H1 (cell line): ENCODE data around the gene PCDHA10. TPM values are rescaled to one million over a fixed set of nuclear protein-coding genes. Genes with fewer than 3 reads are reported as not detected.

Experiments used
- CTCF ChIA-PET: fragments of 300-600 bp; sonication (Branson Sonifier 250); formaldehyde crosslinking; loops from one replicate; lab custom pipeline; 2021; ENCODE audit not compliant: partially characterized antibody; lab: Charles Lee
- POLR2A ChIA-PET: fragments of 300-600 bp; sonication (Branson Sonifier 250); formaldehyde crosslinking; loops from one replicate; lab custom pipeline; 2021; ENCODE audit warnings: inconsistent platforms; ENCODE audit not compliant: partially characterized antibody; lab: Charles Lee
- DNase-seq, 2 experiments: peaks; one replicate each; pipeline versions ENCODE4 v3.0.0 to v3.0.0-alpha.2; 2010 to 2022; ENCODE audit warnings: low spot score in 2 of 2, low read depth in 1 of 2, mixed read lengths in 1 of 2
- FAIRE-seq: peaks from 2 replicates; lab custom pipeline; 2011; peaks lifted over from hg19 to GRCh38; lab: Jason Lieb, UNC
- H2AFZ ChIP-seq: 2 replicates; pipeline ENCODE4 v1.8.1; 2012; ENCODE audit warnings: low read length, inconsistent platforms
- H2AK5ac ChIP-seq: 2 replicates; pipeline ENCODE4 v1.6.1; 2013; ENCODE audit warnings: low read depth, low read length
- H2BK120ac ChIP-seq: replicated peaks from 2 replicates; pipeline ENCODE3; 2013; ENCODE audit warnings: low read depth, low read length, inconsistent platforms
- H2BK12ac ChIP-seq: 2 replicates; pipeline ENCODE4 v1.6.1; 2013; ENCODE audit warnings: low read depth, low read length
- H2BK15ac ChIP-seq: 2 replicates; pipeline ENCODE4 v1.6.1; 2013; ENCODE audit warnings: low read length
- H2BK20ac ChIP-seq: 2 replicates; pipeline ENCODE4 v1.6.1; 2013; ENCODE audit warnings: low read length
- H2BK5ac ChIP-seq: 2 replicates; pipeline ENCODE4 v1.6.1; 2013; ENCODE audit warnings: low read depth, low read length
- H3K14ac ChIP-seq: 2 replicates; pipeline ENCODE4 v1.6.1; 2013; ENCODE audit warnings: inconsistent platforms; ENCODE audit not compliant: insufficient read length
- H3K18ac ChIP-seq: 2 replicates; pipeline ENCODE4 v1.6.1; 2013; ENCODE audit warnings: low read length; ENCODE audit errors: extremely low read depth
- H3K23ac ChIP-seq: 2 replicates; pipeline ENCODE4 v1.6.1; 2013; ENCODE audit warnings: inconsistent platforms; ENCODE audit not compliant: insufficient read length
- H3K23me2 ChIP-seq: 2 replicates; pipeline ENCODE4 v1.6.1; 2013; ENCODE audit warnings: low read depth, low read length
- H3K27ac ChIP-seq: 2 replicates; pipeline ENCODE4 v1.6.1; 2011; ENCODE audit warnings: low read depth, low read length, inconsistent platforms
- H3K27me3 ChIP-seq, 4 experiments: replicated peaks in 1 of 4; 1 replicate in 1 of 4; 2 replicates in 3 of 4; pipeline versions ENCODE4 v1.6.1 to v1.8.1; 2011 to 2013; ENCODE audit warnings: low read length in 3 of 4, mild to moderate bottlenecking in 3 of 4, inconsistent platforms in 2 of 4, mixed read lengths in 2 of 4, moderate library complexity in 1 of 4; ENCODE audit not compliant: control insufficient read depth in 3 of 4, insufficient read depth in 3 of 4; ENCODE audit errors: extremely low read depth in 1 of 4
- H3K36me3 ChIP-seq, 4 experiments: 2 replicates each; pipeline versions ENCODE4 v1.6.1 to v1.8.1; 2011 to 2013; ENCODE audit warnings: mild to moderate bottlenecking in 4 of 4, low read length in 3 of 4, moderate library complexity in 2 of 4, control low read depth in 1 of 4, inconsistent platforms in 1 of 4; ENCODE audit not compliant: insufficient read depth in 4 of 4, control insufficient read depth in 2 of 4
- H3K4ac ChIP-seq: replicated peaks from 2 replicates; pipeline ENCODE3; 2013; ENCODE audit warnings: low read length, low read depth, mixed read lengths, inconsistent platforms; ENCODE audit not compliant: insufficient read length
- H3K4me1 ChIP-seq, 4 experiments: replicated peaks in 1 of 4; 1 replicate in 1 of 4; 2 replicates in 3 of 4; pipeline versions ENCODE4 v1.6.1 to v1.8.1; 2011 to 2013; ENCODE audit warnings: low read length in 3 of 4, inconsistent platforms in 2 of 4, mixed read lengths in 1 of 4; ENCODE audit not compliant: insufficient read depth in 4 of 4, control insufficient read depth in 3 of 4
- H3K4me2 ChIP-seq, 2 experiments: 2 replicates each; pipeline versions ENCODE4 v1.6.1 to v1.8.1; 2011 to 2013; ENCODE audit warnings: low read depth in 2 of 2, low read length in 2 of 2, control low read depth in 1 of 2, inconsistent platforms in 1 of 2, mild to moderate bottlenecking in 1 of 2; ENCODE audit not compliant: insufficient read depth in 1 of 2
- H3K4me3 ChIP-seq, 4 experiments: fragments of 200-600, 300-600 bp in 1 of 4; sonication (generic), shearing (Covaris generic), sonication (Bioruptor Twin) in 1 of 4; 2 replicates each; pipeline versions ENCODE4 v1.5.1 to v1.8.1; 2011 to 2016; ENCODE audit warnings: low read length in 4 of 4, low read depth in 3 of 4, control low read depth in 2 of 4, inconsistent platforms in 2 of 4, mild to moderate bottlenecking in 2 of 4, mixed read lengths in 1 of 4, moderate library complexity in 1 of 4; ENCODE audit not compliant: insufficient read depth in 2 of 4; ENCODE audit errors: extremely low read depth in 1 of 4
- H3K56ac ChIP-seq: replicated peaks from 2 replicates; pipeline ENCODE3; 2013; ENCODE audit warnings: low read depth, mild to moderate bottlenecking, mixed read lengths, low read length, inconsistent platforms; ENCODE audit not compliant: insufficient read length
- H3K79me1 ChIP-seq: 2 replicates; pipeline ENCODE4 v1.6.1; 2013; ENCODE audit warnings: low read depth, low read length, control low read depth
- H3K79me2 ChIP-seq, 2 experiments: 2 replicates each; pipeline versions ENCODE4 v1.6.1 to v1.8.1; 2012 to 2013; ENCODE audit warnings: low read length in 2 of 2, mild to moderate bottlenecking in 2 of 2, inconsistent platforms in 1 of 2; ENCODE audit not compliant: insufficient read depth in 2 of 2, control insufficient read depth in 1 of 2
- H3K9ac ChIP-seq, 4 experiments: replicated peaks in 1 of 4; 1 replicate in 1 of 4; 2 replicates in 3 of 4; pipeline versions ENCODE4 v1.6.1 to v1.8.1; 2011 to 2013; ENCODE audit warnings: low read depth in 3 of 4, low read length in 3 of 4, control low read depth in 2 of 4, mild to moderate bottlenecking in 2 of 4, moderate library complexity in 2 of 4, inconsistent platforms in 1 of 4; ENCODE audit errors: extremely low read depth in 1 of 4
- H3K9me3 ChIP-seq, 2 experiments: 2 replicates each; pipeline versions ENCODE4 v1.6.1 to v1.8.1; 2012 to 2013; ENCODE audit warnings: mild to moderate bottlenecking in 2 of 2, moderate library complexity in 2 of 2, control low read depth in 1 of 2, inconsistent platforms in 1 of 2, low read depth in 1 of 2, low read length in 1 of 2, mixed read lengths in 1 of 2; ENCODE audit not compliant: insufficient read depth in 2 of 2
- H4K20me1 ChIP-seq, 2 experiments: replicated peaks in 1 of 2; 2 replicates each; pipeline versions ENCODE3 to v1.8.1; 2011 to 2013; ENCODE audit warnings: inconsistent platforms in 2 of 2, low read length in 2 of 2, mild to moderate bottlenecking in 1 of 2; ENCODE audit not compliant: insufficient read depth in 2 of 2, control insufficient read depth in 1 of 2
- H4K5ac ChIP-seq: 2 replicates; pipeline ENCODE4 v1.6.1; 2013; ENCODE audit warnings: low read length, low read depth, mixed read lengths, inconsistent platforms; ENCODE audit not compliant: insufficient read length
- H4K8ac ChIP-seq: 2 replicates; pipeline ENCODE4 v1.8.0; 2013; ENCODE audit warnings: mild to moderate bottlenecking, moderate library complexity, low read length, inconsistent platforms; ENCODE audit not compliant: insufficient read depth; ENCODE audit errors: extremely low read depth
- H4K91ac ChIP-seq: replicated peaks from 2 replicates; pipeline ENCODE3; 2013; ENCODE audit warnings: low read length, mixed read lengths, inconsistent platforms; ENCODE audit not compliant: insufficient read length
- BACH1 ChIP-seq: IDR thresholded peaks from 2 replicates; pipeline ENCODE4 v1.6.1; 2012; ENCODE audit warnings: low read length, improper control_type of control experiment
- CBX5 ChIP-seq: fragments of 300-800, 300-1000 bp; sonication (generic); IDR thresholded peaks from 2 replicates; pipeline ENCODE4 v1.7.1; 2016; ENCODE audit warnings: antibody characterized with exemption, low read length, low read depth
- CTCF ChIP-seq, 3 experiments: IDR thresholded peaks; 1 replicate in 2 of 3; 2 replicates in 1 of 3; pipeline versions ENCODE4 v1.5.1 to v1.6.1; 2011; ENCODE audit warnings: low read length in 3 of 3, mild to moderate bottlenecking in 3 of 3, inconsistent platforms in 2 of 3, low read depth in 1 of 3, moderate library complexity in 1 of 3; ENCODE audit not compliant: insufficient read depth in 1 of 3; ENCODE audit errors: control extremely low read depth in 1 of 3
- RBBP5 ChIP-seq: IDR thresholded peaks from 2 replicates; pipeline ENCODE4 v1.7.1; 2012; ENCODE audit warnings: low read depth, mild to moderate bottlenecking, inconsistent platforms, low read length, moderate library complexity, borderline replicate concordance
- RFX5 ChIP-seq: IDR thresholded peaks from 2 replicates; pipeline ENCODE4 v1.6.1; 2011; ENCODE audit warnings: low read depth, low read length, improper control_type of control experiment, borderline replicate concordance
- RNF2 ChIP-seq: fragments of 200-900, 300-1000 bp; sonication (generic); IDR thresholded peaks from 2 replicates; pipeline ENCODE4 v1.7.1; 2016; ENCODE audit warnings: borderline replicate concordance, low read depth, mild to moderate bottlenecking, antibody characterized with exemption, low read length; ENCODE audit not compliant: poor library complexity, severe bottlenecking; ENCODE audit errors: missing control alignments
- SIRT6 ChIP-seq: IDR thresholded peaks from one replicate; pipeline ENCODE4 v1.7.1; 2012; ENCODE audit warnings: low read length, inconsistent platforms
- WGBS, 2 experiments: shearing (Covaris generic) in 1 of 2; methylation state at CpG; one replicate each; pipeline versions ENCODE4 v1.1.6 to v1.1.7; 2013 to 2015; ENCODE audit warnings: low lambda C conversion rate in 2 of 2, mixed read lengths in 2 of 2, inconsistent platforms in 1 of 2, low coverage in 1 of 2, missing lambda C conversion rate in 1 of 2; ENCODE audit not compliant: insufficient replicate concordance in 2 of 2, insufficient coverage in 1 of 2, insufficient read length in 1 of 2; ENCODE audit errors: extremely low coverage in 1 of 2, missing lambda C conversion rate in 1 of 2; 5-methylcytosine and 5-hydroxymethylcytosine counted together
- polyA plus RNA-seq, 7 experiments: library from polyadenylated mRNA; depleted of rRNA in 3 of 7; stranded (reverse) in 5 of 7; unstranded in 2 of 7; fragments of >200 nt in 5 of 7; fragments of 200-250 nt in 2 of 7; gene quantifications; 1 replicate in 5 of 7; 2 replicates in 1 of 7; 4 replicates in 1 of 7; pipeline versions ENCODE4 v1.2.1 to v1.2.3, GENCODE V29; 2011 to 2013; ENCODE audit warnings: missing spikeins in 2 of 7, mixed read lengths in 2 of 7
- total RNA-seq: library from RNA; stranded (reverse); fragmentation: NEBNext Ultra II Directional; extraction: Animal tissue kit (Norgen Biotek cat#: 25700); gene quantifications from 2 replicates; pipeline ENCODE4 v1.2.1, GENCODE V29; 2021

Gene PCDHA10
- total and polyA plus RNA-seq, 2 of the 8 experiments (the other 6 are each of a cell fraction or from before 2014, with no cell fraction given), result 2.8 to 5.4 TPM

DNA sequence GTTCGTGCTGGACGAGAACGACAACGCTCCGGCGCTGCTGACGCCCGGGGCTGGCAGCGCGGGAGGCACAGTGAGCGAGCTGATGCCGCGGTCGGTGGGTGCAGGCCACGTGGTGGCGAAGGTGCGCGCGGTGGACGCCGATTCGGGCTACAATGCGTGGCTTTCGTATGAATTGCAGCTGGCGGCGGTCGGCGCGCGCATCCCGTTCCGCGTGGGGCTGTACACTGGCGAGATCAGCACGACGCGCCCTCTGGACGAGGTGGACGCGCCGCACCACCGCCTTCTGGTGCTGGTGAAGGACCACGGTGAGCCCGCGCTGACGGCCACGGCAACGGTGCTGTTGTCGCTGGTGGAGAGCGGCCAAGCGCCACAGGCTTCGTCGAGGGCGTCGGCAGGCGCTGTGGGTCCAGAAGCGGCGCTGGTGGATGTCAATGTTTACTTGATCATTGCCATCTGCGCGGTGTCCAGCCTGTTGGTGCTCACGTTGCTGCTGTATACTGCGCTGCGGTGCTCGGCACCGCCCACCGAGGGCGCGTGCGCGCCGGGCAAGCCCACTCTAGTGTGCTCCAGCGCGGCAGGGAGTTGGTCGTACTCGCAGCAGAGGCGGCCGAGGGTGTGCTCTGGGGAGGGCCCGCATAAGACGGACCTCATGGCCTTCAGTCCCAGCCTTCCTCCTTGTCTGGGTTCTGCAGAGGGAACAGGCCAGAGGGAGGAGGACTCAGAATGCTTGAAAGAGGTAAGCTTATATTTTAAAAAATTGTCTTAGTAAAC, 28.4 kb downstream of the PCDHA10 start:
- no peak overlapping the region for H3K23ac ChIP-seq
- peaks cover 0 to 5% of the 10 kb centered on the region in 2 experiments for H4K20me1 ChIP-seq
- no peak overlapping the region for H3K4me2 ChIP-seq
- H3K18ac ChIP-seq, result no peak overlapping the region
- H3K9me3 ChIP-seq, result no peaks in the 10 kb centered on the region; a peak in 1 of 4 replicates
- H2BK20ac ChIP-seq, result no peak overlapping the region
- FAIRE-seq (no peak), DNase-seq (no peak)
- no peak overlapping the region for H2AFZ ChIP-seq
- no peak overlapping the region for H2BK120ac ChIP-seq
- WGBS, 2 experiments, result 97% methylated on average over 74 of the region's 79 CpGs; no CpG with 5 or more reads in 1 of the 2 experiments
- H2BK15ac ChIP-seq, result no peak overlapping the region
- no peak overlapping the region for H3K56ac ChIP-seq
- H3K27ac ChIP-seq, result no peak overlapping the region
- peak overlapping the region; percentile 5; the same call in 1 of the 2 replicates for H4K8ac ChIP-seq
- H3K79me2 ChIP-seq, result no peaks in the 10 kb centered on the region; a peak in 1 of 4 replicates
- H3K23me2 ChIP-seq, result no peaks in the 10 kb centered on the region
- H3K4ac ChIP-seq, result no peak overlapping the region
- TF ChIP-seq CTCF (IDR thresholded peaks at IDR 0.05; ENCODE audit: control extremely low read depth in 1 of 3, insufficient read depth in 1 of 3, low read depth in 1 of 3, low read length in 3 of 3) (no peak), CBX5 (no peak), RFX5 (no peak), RBBP5 (no peak), BACH1 (no peak), RNF2 (no peak), SIRT6 (no peak)
- H4K5ac ChIP-seq, result no peak overlapping the region
- H2BK5ac ChIP-seq, result no peak overlapping the region
- no peaks in the 10 kb centered on the region for H3K27me3 ChIP-seq
- no peak overlapping the region for H3K14ac ChIP-seq
- no peak overlapping the region for H4K91ac ChIP-seq
- H3K36me3 ChIP-seq, result peaks cover 0 to 5% (median 0%) of the 10 kb centered on the region in 4 experiments; a peak in 1 of 8 replicates
- H3K9ac ChIP-seq, result no peak overlapping the region
- H2AK5ac ChIP-seq, result no peak overlapping the region
- CTCF ChIA-PET, result interaction anchor here (0.6 to 7.5 kb wide), 15 partner anchors 10 to 298 kb away, joined by 3 to 95 read pairs (median 8); partner anchors contain the start of genes PCDHA4, PCDHAC1, PCDHB1 and PCDHB16
- no peak overlapping the region for H2BK12ac ChIP-seq
- POLR2A ChIA-PET, result interaction anchor here (0.7 to 2.7 kb wide), 2 partner anchors 42 to 156 kb away, joined by 3 to 17 read pairs; partner anchors contain the start of gene PCDHAC1
- no peaks in the 10 kb centered on the region for H3K4me1 ChIP-seq
- H3K79me1 ChIP-seq, result no peaks in the 10 kb centered on the region; the same call in 1 of the 2 replicates
- H3K4me3 ChIP-seq, result no peak overlapping the region
